ENCODE data around the gene OAT.

OAT gene

GRCh38 chr10:124425227-124425962, 6.7 kb upstream of the OAT start:
- H4K20me1 ChIP-seq (ENCODE audit: insufficient read depth, low read length) = no peaks in the 10 kb centered on the region
- peaks cover 12% of the 10 kb centered on the region for H3K27me3 ChIP-seq (ENCODE audit: insufficient read depth, low read length, poor library complexity)
- DNase-seq = no peak
- no peak overlapping the region for H3K4me2 ChIP-seq (ENCODE audit: insufficient read depth, low read length)
- no peaks in the 10 kb centered on the region for H3K9me3 ChIP-seq (ENCODE audit: insufficient read depth, low read length, severe bottlenecking)
- H3K4me1 ChIP-seq (ENCODE audit: insufficient read depth, low read length) = no peaks in the 10 kb centered on the region
- no peaks in the 10 kb centered on the region for H3K36me3 ChIP-seq (ENCODE audit: insufficient read depth, low read length)
- H3K79me2 ChIP-seq (ENCODE audit: insufficient read depth, low read length) = no peaks in the 10 kb centered on the region
- H3K4me3 ChIP-seq (ENCODE audit: low read depth in 1 of 2, low read length in 2 of 2) = no peak overlapping the region
- no peak for ATAC-seq (ENCODE audit: insufficient read depth, low read depth)
- no peak overlapping the region for H3K9ac ChIP-seq (ENCODE audit: low read depth, low read length)
- no peak overlapping the region for H2AFZ ChIP-seq (ENCODE audit: low read depth, low read length)
- TF ChIP-seq EZH2 (IDR thresholded peaks at IDR 0.05; ENCODE audit: borderline replicate concordance, low read depth, low read length, severe bottlenecking) = no peak
- TF ChIP-seq, protein P1, sequence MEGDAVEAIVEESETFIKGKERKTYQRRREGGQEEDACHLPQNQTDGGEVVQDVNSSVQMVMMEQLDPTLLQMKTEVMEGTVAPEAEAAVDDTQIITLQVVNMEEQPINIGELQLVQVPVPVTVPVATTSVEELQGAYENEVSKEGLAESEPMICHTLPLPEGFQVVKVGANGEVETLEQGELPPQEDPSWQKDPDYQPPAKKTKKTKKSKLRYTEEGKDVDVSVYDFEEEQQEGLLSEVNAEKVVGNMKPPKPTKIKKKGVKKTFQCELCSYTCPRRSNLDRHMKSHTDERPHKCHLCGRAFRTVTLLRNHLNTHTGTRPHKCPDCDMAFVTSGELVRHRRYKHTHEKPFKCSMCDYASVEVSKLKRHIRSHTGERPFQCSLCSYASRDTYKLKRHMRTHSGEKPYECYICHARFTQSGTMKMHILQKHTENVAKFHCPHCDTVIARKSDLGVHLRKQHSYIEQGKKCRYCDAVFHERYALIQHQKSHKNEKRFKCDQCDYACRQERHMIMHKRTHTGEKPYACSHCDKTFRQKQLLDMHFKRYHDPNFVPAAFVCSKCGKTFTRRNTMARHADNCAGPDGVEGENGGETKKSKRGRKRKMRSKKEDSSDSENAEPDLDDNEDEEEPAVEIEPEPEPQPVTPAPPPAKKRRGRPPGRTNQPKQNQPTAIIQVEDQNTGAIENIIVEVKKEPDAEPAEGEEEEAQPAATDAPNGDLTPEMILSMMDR (IDR thresholded peaks at IDR 0.05; ENCODE audit: borderline replicate concordance, extremely low read depth, low read length, poor library complexity, severe bottlenecking) = no peak
- no peak overlapping the region for H3K27ac ChIP-seq (ENCODE audit: low read length)

DNA sequence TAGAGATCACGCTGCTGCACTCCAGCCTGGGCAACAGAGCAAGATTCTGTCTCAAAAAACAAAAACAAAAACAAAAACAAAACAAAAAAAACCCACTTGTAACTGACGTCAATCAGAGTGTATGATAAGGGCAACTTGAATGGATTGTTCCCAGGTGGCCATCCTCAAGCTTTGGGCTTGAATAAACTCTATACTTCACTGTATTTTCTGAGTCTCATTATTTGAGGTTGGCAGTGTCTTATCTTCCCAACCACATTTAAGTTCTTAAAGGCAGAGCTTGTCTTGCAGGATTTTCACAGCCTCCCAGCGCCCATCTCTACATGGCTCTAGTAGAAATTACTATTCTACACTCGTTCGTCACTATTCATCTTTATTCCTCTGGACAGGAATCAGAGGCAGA, 5.1 kb upstream of the OAT start:
- H3K27ac ChIP-seq (ENCODE audit: low read length) = no peak overlapping the region
- H3K4me2 ChIP-seq (ENCODE audit: insufficient read depth, low read length) = no peak overlapping the region
- TF ChIP-seq EZH2 (IDR thresholded peaks at IDR 0.05; ENCODE audit: borderline replicate concordance, low read depth, low read length, severe bottlenecking) = no peak
- TF ChIP-seq, protein P1 (IDR thresholded peaks at IDR 0.05; ENCODE audit: borderline replicate concordance, extremely low read depth, low read length, poor library complexity, severe bottlenecking) = no peak
- no peak overlapping the region for H3K4me3 ChIP-seq (ENCODE audit: low read depth in 1 of 2, low read length in 2 of 2)
- no peak overlapping the region for H2AFZ ChIP-seq (ENCODE audit: low read depth, low read length)
- no peaks in the 10 kb centered on the region for H3K79me2 ChIP-seq (ENCODE audit: insufficient read depth, low read length)
- no peaks in the 10 kb centered on the region for H3K36me3 ChIP-seq (ENCODE audit: insufficient read depth, low read length)
- no peak overlapping the region for H3K9ac ChIP-seq (ENCODE audit: low read depth, low read length)
- ATAC-seq (ENCODE audit: insufficient read depth, low read depth) (no peak), DNase-seq (no peak)
- no peaks in the 10 kb centered on the region for H3K9me3 ChIP-seq (ENCODE audit: insufficient read depth, low read length, severe bottlenecking)
- no peaks in the 10 kb centered on the region for H3K4me1 ChIP-seq (ENCODE audit: insufficient read depth, low read length)
- no peaks in the 10 kb centered on the region for H4K20me1 ChIP-seq (ENCODE audit: insufficient read depth, low read length)
- H3K27me3 ChIP-seq (ENCODE audit: insufficient read depth, low read length, poor library complexity) = peaks cover 7% of the 10 kb centered on the region

GRCh38 chr10:124422742-124423141, 4.0 kb upstream of the OAT start:
- no peaks in the 10 kb centered on the region for H3K36me3 ChIP-seq (ENCODE audit: insufficient read depth, low read length)
- H3K4me2 ChIP-seq (ENCODE audit: insufficient read depth, low read length) = no peak overlapping the region
- no peak for DNase-seq
- no peak overlapping the region for H3K4me3 ChIP-seq (ENCODE audit: low read depth in 1 of 2, low read length in 2 of 2)
- peaks cover 7% of the 10 kb centered on the region for H3K27me3 ChIP-seq (ENCODE audit: insufficient read depth, low read length, poor library complexity)
- H2AFZ ChIP-seq (ENCODE audit: low read depth, low read length) = no peak overlapping the region
- ATAC-seq (ENCODE audit: insufficient read depth, low read depth) = no peak
- TF ChIP-seq, protein P1 (IDR thresholded peaks at IDR 0.05; ENCODE audit: borderline replicate concordance, extremely low read depth, low read length, poor library complexity, severe bottlenecking) = no peak
- TF ChIP-seq EZH2 (IDR thresholded peaks at IDR 0.05; ENCODE audit: borderline replicate concordance, low read depth, low read length, severe bottlenecking) = no peak
- no peak overlapping the region for H3K27ac ChIP-seq (ENCODE audit: low read length)
- no peaks in the 10 kb centered on the region for H3K9me3 ChIP-seq (ENCODE audit: insufficient read depth, low read length, severe bottlenecking)
- H4K20me1 ChIP-seq (ENCODE audit: insufficient read depth, low read length) = no peaks in the 10 kb centered on the region
- H3K4me1 ChIP-seq (ENCODE audit: insufficient read depth, low read length) = no peaks in the 10 kb centered on the region
- no peaks in the 10 kb centered on the region for H3K79me2 ChIP-seq (ENCODE audit: insufficient read depth, low read length)
- H3K9ac ChIP-seq (ENCODE audit: low read depth, low read length) = no peak overlapping the region
